ENCODE data around the gene PLA2G15. TPM values are rescaled to one million over a fixed set of nuclear protein-coding genes. Genes with fewer than 3 reads are reported as not detected.

PLA2G15 gene
- total and polyA plus RNA-seq, 2 of the 13 experiments (the other 11 are each of a cell fraction or from before 2014, with no cell fraction given) = 14.4 to 23.7 TPM

DNA sequence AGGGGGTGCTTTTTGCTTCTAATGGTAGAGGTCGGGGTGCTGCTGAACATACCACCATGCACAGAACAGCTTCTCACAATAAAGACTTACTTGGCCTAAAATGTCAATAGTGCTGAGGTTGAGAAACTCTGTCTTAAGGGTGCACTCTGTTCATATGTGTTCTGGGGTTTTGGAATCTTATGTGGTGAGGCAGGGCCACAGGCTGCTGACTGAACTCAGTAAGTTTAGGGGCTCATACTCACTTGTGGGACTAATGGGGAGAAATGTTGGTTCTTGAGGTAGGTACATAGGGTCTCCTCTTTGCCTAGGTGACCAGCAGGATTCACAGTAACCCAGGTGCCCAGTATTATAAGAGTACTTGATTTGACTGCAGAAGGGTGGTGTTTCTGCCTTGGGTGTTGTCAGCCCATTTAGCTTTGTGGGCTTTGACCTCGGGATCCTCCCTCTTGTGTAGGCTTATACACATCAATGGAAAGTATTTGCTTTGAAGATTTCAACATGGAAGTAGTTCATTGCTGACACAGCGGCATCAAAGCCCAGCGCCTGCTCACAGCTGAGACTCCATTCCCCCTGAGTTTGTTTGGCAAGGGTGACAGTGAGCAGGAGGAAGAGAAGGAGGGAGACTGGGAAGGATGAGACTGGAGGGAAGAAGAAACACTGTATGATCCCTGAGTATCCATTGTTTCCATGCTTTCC is 36.3 kb downstream of the PLA2G15 start (continued):
- TF ChIP-seq GRHL1 (CRISPR knock-in tag; conservative IDR thresholded peaks at IDR 0.05) (no peak), TCF7L2 (IDR thresholded peaks at IDR 0.05; ENCODE audit: low read depth, low read length) (peak; percentile 94), ZNF816 (CRISPR knock-in tag; IDR thresholded peaks at IDR 0.05; ENCODE audit: borderline replicate concordance) (no peak; the same call in 1 of the 2 replicates), MAFF (IDR thresholded peaks at IDR 0.05; ENCODE audit: low read depth, low read length) (peak; percentile 95), ZBTB20 (CRISPR knock-in tag; IDR thresholded peaks at IDR 0.05; ENCODE audit: borderline replicate concordance, low read depth) (peak; percentile 64; the same call in 1 of the 2 replicates), ZNF121 (CRISPR knock-in tag; IDR thresholded peaks at IDR 0.05) (peak; percentile 60; the same call in 1 of the 2 replicates), YY1 (IDR thresholded peaks at IDR 0.05; ENCODE audit: insufficient read depth, insufficient replicate concordance, low read depth, low read length) (peak; percentile 75), KLF6 (CRISPR knock-in tag; IDR thresholded peaks at IDR 0.05) (peak; percentile 41; the same call in 1 of the 2 replicates), HES4 (CRISPR knock-in tag; IDR thresholded peaks at IDR 0.05; ENCODE audit: borderline replicate concordance) (no peak), TERF1 (CRISPR knock-in tag; IDR thresholded peaks at IDR 0.05) (no peak), STAT6 (CRISPR knock-in tag; IDR thresholded peaks at IDR 0.05; ENCODE audit: borderline replicate concordance) (peak; percentile 83)
- TF ChIP-seq, protein P1, sequence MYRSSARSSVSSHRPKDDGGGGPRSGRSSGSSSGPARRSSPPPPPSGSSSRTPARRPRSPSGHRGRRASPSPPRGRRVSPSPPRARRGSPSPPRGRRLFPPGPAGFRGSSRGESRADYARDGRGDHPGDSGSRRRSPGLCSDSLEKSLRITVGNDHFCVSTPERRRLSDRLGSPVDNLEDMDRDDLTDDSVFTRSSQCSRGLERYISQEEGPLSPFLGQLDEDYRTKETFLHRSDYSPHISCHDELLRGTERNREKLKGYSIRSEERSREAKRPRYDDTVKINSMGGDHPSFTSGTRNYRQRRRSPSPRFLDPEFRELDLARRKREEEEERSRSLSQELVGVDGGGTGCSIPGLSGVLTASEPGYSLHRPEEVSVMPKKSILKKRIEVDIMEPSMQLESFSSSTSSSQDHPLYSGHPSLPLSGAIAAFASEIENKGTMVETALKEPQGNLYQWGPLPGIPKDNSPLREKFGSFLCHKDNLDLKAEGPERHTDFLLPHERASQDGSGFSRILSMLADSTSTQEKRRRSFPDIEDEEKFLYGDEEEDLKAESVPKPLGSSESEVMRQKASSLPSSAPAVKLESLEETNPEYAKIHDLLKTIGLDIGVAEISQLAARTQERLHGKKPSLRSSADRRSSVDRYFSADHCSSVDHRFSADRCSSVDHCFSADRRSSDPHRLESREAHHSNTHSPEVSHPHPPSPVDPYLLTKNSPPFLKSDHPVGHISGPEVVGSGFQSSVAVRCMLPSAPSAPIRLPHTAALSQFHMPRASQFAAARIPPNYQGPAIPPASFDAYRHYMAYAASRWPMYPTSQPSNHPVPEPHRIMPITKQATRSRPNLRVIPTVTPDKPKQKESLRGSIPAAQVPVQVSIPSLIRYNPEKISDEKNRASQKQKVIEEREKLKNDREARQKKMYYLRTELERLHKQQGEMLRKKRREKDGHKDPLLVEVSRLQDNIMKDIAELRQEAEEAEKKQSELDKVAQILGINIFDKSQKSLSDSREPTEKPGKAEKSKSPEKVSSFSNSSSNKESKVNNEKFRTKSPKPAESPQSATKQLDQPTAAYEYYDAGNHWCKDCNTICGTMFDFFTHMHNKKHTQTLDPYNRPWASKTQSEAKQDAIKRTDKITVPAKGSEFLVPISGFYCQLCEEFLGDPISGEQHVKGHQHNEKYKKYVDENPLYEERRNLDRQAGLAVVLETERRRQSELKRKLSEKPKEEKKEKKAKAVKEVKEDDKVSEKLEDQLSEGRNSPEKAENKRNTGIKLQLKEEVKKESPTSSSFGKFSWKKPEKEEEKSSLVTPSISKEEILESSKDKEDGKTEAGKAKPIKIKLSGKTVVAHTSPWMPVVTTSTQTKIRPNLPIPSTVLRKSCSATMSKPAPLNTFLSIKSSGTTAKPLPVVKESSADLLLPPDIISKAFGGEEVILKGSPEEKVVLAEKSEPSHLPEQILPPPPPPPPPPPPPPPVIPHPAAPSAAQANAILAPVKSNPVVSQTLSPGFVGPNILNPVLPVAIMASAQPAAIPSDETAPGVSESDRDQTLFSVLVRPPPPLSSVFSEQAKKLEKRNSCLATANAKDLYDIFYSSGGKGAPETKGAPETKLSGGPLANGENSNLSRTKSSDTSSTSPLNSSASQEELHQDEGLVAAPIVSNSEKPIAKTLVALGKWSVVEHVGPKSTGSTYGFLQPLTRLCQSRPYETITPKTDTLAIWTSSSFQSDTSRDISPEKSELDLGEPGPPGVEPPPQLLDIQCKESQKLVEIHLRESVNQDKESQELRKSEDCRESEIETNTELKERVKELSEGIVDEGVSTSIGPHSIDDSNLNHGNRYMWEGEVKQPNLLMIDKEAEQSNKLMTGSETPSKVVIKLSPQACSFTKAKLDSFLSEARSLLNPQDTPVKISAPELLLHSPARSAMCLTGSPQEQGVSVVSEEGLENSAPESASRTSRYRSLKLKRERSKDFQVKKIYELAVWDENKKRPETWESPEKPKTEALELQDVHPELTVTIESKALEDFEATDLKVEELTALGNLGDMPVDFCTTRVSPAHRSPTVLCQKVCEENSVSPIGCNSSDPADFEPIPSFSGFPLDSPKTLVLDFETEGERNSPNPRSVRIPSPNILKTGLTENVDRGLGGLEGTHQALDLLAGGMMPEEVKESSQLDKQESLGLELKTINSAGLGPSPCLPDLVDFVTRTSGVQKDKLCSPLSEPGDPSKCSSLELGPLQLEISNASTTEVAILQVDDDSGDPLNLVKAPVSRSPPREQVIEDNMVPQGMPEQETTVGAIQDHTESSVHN (CRISPR knock-in tag; IDR thresholded peaks at IDR 0.05) = peak; percentile 65; the same call in 1 of the 2 replicates

Data from HepG2 (cell line).